Measurements from ENCODE around the gene HTRA3. TPM values are rescaled to one million over a fixed set of nuclear protein-coding genes. Genes with fewer than 3 reads are reported as not detected.
A peak's percentile ranks its signal among the peaks of the same experiment; 100 is the strongest.

HTRA3 gene
- total and polyA plus RNA-seq, 8 donors: 0.56 to 15.6 (median 2.7) TPM

- DNase-seq (peak in 1 of 6 donors; percentile 2), FAIRE-seq (no peak), ATAC-seq (no peak)
- Histone ChIP-seq H3K4me3 (no peak overlapping the region), H3K4me1 (no peaks in the 10 kb centered on the region), H3K36me3 (no peaks in the 10 kb centered on the region), H3K27me3 (no peaks in the 10 kb centered on the region), H3K27ac (no peak overlapping the region), H3K9me3 (no peaks in the 10 kb centered on the region)
- WGBS, 2 donors: 69 to 70% methylated on average over 11 of the region's 11 CpGs
- intact Hi-C loops (cut with DNase I): no loop called here
- TF ChIP-seq CTCF (IDR thresholded peaks at IDR 0.05): no peak
Measured at GRCh38 chr4:8259743-8260430, 9.7 kb upstream of the HTRA3 start.

DNA sequence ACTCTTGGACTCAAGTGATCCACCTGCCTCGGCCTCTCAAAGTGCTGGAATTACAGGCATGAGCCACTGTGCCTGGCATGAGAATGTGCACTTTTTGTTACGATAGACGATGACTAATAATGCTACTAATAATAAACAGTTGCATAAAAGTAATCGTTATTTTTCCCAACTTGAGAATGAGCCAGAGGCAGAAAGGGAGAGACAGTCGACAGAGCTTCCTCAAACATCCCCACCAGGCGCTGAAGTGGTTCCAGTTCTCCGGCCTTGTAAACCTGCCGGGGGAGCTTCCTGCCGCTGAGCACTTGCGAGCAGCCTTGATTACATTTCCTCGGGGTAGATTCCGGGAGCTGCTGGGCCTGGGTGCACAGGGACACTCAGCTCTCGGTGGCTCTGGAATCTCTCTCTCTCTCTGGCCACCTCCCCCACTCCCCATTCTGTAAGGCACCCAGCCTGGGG, 8.9 kb upstream of the HTRA3 start:
- Histone ChIP-seq H3K36me3 (no peaks in the 10 kb centered on the region), H3K27ac (no peak overlapping the region), H3K4me1 (no peaks in the 10 kb centered on the region), H3K27me3 (no peaks in the 10 kb centered on the region), H3K9me3 (no peaks in the 10 kb centered on the region), H3K4me3 (no peak overlapping the region)
- TF ChIP-seq CTCF (IDR thresholded peaks at IDR 0.05): no peak
- peak in 3 of 4 donors; percentile 24 to 50 (median 25) for ATAC-seq
- FAIRE-seq: no peak
- intact Hi-C loops (cut with DNase I): no loop called here
- 32 to 57% methylated on average over 13 of the region's 13 CpGs for WGBS, 2 donors
- peak in 1 of 6 donors; percentile 4 for DNase-seq

DNA sequence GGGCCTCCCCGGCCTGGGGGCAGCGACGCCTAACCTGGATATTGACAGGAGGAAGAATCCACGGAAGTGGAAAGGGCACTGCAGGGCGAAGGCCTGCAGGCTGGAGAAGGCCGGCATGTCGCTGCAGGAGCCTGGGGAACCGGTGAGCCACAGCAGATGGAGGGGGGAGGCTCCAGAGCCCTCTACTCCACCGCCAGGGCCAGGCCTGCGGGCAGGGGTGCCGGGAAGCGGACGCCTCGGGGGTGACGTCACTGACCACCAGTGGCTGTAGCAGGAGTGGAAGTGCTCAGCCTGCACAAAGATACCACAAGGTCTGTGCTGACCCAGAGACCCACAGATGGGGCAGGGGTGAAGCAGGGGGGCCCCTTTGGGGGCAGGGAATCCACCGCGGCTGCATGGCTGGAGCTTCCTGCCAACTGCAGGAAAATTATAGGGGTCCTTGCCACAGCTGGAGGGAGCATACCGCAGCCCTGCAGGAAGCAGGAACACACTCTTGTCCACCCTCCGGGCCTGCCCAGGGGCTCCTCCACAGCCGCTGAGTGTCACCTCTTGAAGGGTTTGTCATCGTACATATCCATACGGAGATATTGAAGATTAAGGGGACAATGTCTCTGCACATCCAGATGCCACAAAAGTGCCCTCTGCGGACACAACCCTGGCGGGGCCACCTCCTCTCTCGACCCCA, 7.6 kb upstream of the HTRA3 start:
- TF ChIP-seq CTCF (IDR thresholded peaks at IDR 0.05): no peak
- intact Hi-C loops (cut with DNase I): no loop called here
- 83 to 84% methylated on average over 25 of the region's 25 CpGs for WGBS, 2 donors
- DNase-seq: no peak
- H3K27me3 ChIP-seq: no peaks in the 10 kb centered on the region
- H3K27ac ChIP-seq: no peak overlapping the region
- no peaks in the 10 kb centered on the region for H3K36me3 ChIP-seq
- ATAC-seq: peak in 2 of 4 donors; percentile 18 to 69
- no peaks in the 10 kb centered on the region for H3K4me1 ChIP-seq
- no peak for FAIRE-seq
- no peak overlapping the region for H3K4me3 ChIP-seq
- H3K9me3 ChIP-seq: no peaks in the 10 kb centered on the region

DNA sequence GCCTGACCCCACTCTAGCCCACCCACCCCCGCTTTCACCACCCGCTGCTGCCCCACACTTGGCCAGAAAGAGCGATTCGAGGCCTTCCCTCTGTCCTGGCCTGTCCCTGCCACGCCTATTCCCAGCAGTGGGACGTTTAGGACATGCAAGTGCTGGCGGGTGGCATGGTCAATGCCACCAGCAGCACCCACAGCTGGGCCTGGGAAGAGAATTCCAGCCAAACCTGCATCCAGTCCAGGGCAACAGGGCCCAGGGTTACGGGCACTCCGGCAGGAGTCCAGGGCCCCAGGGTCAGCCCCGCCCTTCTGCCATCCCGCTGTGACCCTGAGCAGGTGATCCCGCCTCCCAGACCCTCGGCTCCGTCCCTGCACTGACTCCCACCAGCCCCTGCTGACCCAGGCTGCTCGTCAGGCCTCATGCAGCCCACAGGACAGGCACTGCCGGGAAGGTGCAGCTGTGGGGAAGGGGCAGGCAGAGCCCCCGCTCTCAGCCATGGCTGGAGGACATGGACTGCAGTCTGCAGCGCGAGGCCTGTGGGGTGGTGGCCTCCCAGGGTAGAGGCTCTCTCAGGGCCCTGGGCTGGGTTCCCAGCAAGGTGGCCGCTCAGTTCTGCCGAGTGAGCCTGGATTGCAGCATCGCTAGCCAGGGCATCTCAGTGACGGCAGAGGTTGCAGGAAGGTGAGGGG, 6.8 kb upstream of the HTRA3 start:
- Histone ChIP-seq H3K27me3 (no peaks in the 10 kb centered on the region), H3K9me3 (no peaks in the 10 kb centered on the region), H3K4me3 (no peak overlapping the region), H3K4me1 (no peaks in the 10 kb centered on the region), H3K27ac (no peak overlapping the region), H3K36me3 (no peaks in the 10 kb centered on the region)
- WGBS, 2 donors: 67 to 81% methylated on average over 23 of the region's 23 CpGs
- TF ChIP-seq CTCF (IDR thresholded peaks at IDR 0.05): no peak
- FAIRE-seq: no peak
- peak in 1 of 6 donors; percentile 66 for DNase-seq
- intact Hi-C loops (cut with DNase I): no loop called here
- ATAC-seq: no peak
